SH-SY5Y (cell line): Measurements from ENCODE around the gene LIM2.

Experiments used
- GATA2 ChIP-seq: IDR thresholded peaks from 2 replicates; pipeline ENCODE4 v1.6.1; 2011; ENCODE audit warnings: mild to moderate bottlenecking, low read depth, low read length
- GATA3 ChIP-seq: IDR thresholded peaks from 2 replicates; pipeline ENCODE4 v1.6.1; 2011; ENCODE audit warnings: low read depth, mild to moderate bottlenecking, low read length, moderate library complexity

GRCh38 chr19:51351266-51351990, 36.3 kb downstream of the LIM2 start:
- TF ChIP-seq GATA2 (no peak), GATA3 (no peak)
